ENCODE results near the gene CREB3L4. TPM values are rescaled to one million over a fixed set of nuclear protein-coding genes. Genes with fewer than 3 reads are reported as not detected.
A peak's percentile ranks its signal among the peaks of the same experiment; 100 is the strongest.

Gene CREB3L4
- polyA plus RNA-seq, 1 donor (not counting 4 experiments of a cell fraction or from before 2014, with no cell fraction given) = 6.0 TPM

GRCh38 chr1:153922972-153923925 lies 44.5 kb upstream of the CREB3L4 start, which contains the start of gene GATAD2B:
Gene GATAD2B (minus strand): TSS chr1:153922972. CDS start chr1:153828347, 94,625 bp downstream.
- H3K27me3 ChIP-seq (ENCODE audit: control insufficient read depth, extremely low read depth, insufficient read depth, low read length) = no peaks in the 10 kb centered on the region
- peaks cover 0 to 3% of the 10 kb centered on the region in 2 experiments for H3K36me3 ChIP-seq (ENCODE audit: control insufficient read depth in 2 of 2, extremely low read depth in 1 of 2, insufficient read depth in 2 of 2, low read length in 2 of 2)
- dilution Hi-C loops (cut with MboI; ENCODE audit: extremely low pct_ligation_motif_present, low sequenced_read_pairs) = no loop called here

GRCh38 chr1:153926405-153926804 lies 41.3 kb upstream of the CREB3L4 start:
- Histone ChIP-seq H3K9me3 (ENCODE audit: control insufficient read depth, low read depth, low read length) (no peaks in the 10 kb centered on the region), H4K20me1 (ENCODE audit: control insufficient read depth, extremely low read depth, insufficient read depth, low read length) (no peaks in the 10 kb centered on the region), H3K36me3 (ENCODE audit: control insufficient read depth in 2 of 2, extremely low read depth in 1 of 2, insufficient read depth in 2 of 2, low read length in 2 of 2) (peaks cover 0 to 8% of the 10 kb centered on the region in 2 experiments), H3K79me2 (ENCODE audit: control insufficient read depth, insufficient read depth, low read length) (peaks cover 8% of the 10 kb centered on the region), H3K9ac (ENCODE audit: control insufficient read depth, extremely low read depth, insufficient read depth, low read length) (no peak overlapping the region), H2AFZ (ENCODE audit: control insufficient read depth, low read length) (no peak overlapping the region), H3K4me3 (ENCODE audit: control insufficient read depth in 2 of 3, extremely low read depth in 1 of 3, insufficient read depth in 2 of 3, low read depth in 1 of 3, low read length in 3 of 3) (no peak overlapping the region), H3K4me2 (ENCODE audit: control insufficient read depth, extremely low read depth, insufficient read depth, low read depth, low read length) (no peak overlapping the region), H3K27me3 (ENCODE audit: control insufficient read depth, extremely low read depth, insufficient read depth, low read length) (no peaks in the 10 kb centered on the region), H3K4me1 (ENCODE audit: control insufficient read depth, extremely low read depth, insufficient read depth, low read length) (peaks cover 8% of the 10 kb centered on the region), H3K9me1 (ENCODE audit: control insufficient read depth, extremely low read depth, insufficient read depth, low read length) (no peaks in the 10 kb centered on the region), H3K27ac (ENCODE audit: control insufficient read depth, insufficient read depth, low read length) (no peak overlapping the region)
- dilution Hi-C loops (cut with MboI; ENCODE audit: extremely low pct_ligation_motif_present, low sequenced_read_pairs) = no loop called here
- DNase-seq (ENCODE audit: low read depth, low spot score) (no peak), FAIRE-seq (no peak)
- TF ChIP-seq EZH2 (IDR thresholded peaks at IDR 0.05; ENCODE audit: low read length) (no peak), CTCF (optimal IDR thresholded peaks at IDR 0.05 in 1 of 3, IDR thresholded peaks at IDR 0.05 in 1 of 3, conservative IDR thresholded peaks at IDR 0.05 in 1 of 3; ENCODE audit: extremely low read depth in 1 of 3, insufficient read depth in 2 of 3, low read length in 3 of 3) (no peak)

More at GRCh38 chr1:153922972-153923925, 44.5 kb upstream of the CREB3L4 start, which contains the start of gene GATAD2B:
- FAIRE-seq (no peak), DNase-seq (ENCODE audit: low read depth, low spot score) (peak; percentile 98)
- Histone ChIP-seq H2AFZ (ENCODE audit: control insufficient read depth, low read length) (peak within 1 kb of the TSS; percentile 98), H4K20me1 (ENCODE audit: control insufficient read depth, extremely low read depth, insufficient read depth, low read length) (peaks cover 10% of the 10 kb centered on the region), H3K4me2 (ENCODE audit: control insufficient read depth, extremely low read depth, insufficient read depth, low read depth, low read length) (peak within 1 kb of the TSS; percentile 99), H3K9me3 (ENCODE audit: control insufficient read depth, low read depth, low read length) (no peaks in the 10 kb centered on the region), H3K9me1 (ENCODE audit: control insufficient read depth, extremely low read depth, insufficient read depth, low read length) (no peaks in the 10 kb centered on the region), H3K79me2 (ENCODE audit: control insufficient read depth, insufficient read depth, low read length) (peaks cover 39% of the 10 kb centered on the region), H3K4me1 (ENCODE audit: control insufficient read depth, extremely low read depth, insufficient read depth, low read length) (peaks cover 22% of the 10 kb centered on the region), H3K27ac (ENCODE audit: control insufficient read depth, insufficient read depth, low read length) (peak within 1 kb of the TSS; percentile 83), H3K9ac (ENCODE audit: control insufficient read depth, extremely low read depth, insufficient read depth, low read length) (peak within 1 kb of the TSS; percentile 87), H3K4me3 (ENCODE audit: control insufficient read depth in 2 of 3, extremely low read depth in 1 of 3, insufficient read depth in 2 of 3, low read depth in 1 of 3, low read length in 3 of 3) (peak within 1 kb of the TSS; percentile 56 to 92 (median 86))
- no peak for TF ChIP-seq CTCF (optimal IDR thresholded peaks at IDR 0.05 in 1 of 3, IDR thresholded peaks at IDR 0.05 in 1 of 3, conservative IDR thresholded peaks at IDR 0.05 in 1 of 3; ENCODE audit: extremely low read depth in 1 of 3, insufficient read depth in 2 of 3, low read length in 3 of 3)
- TF ChIP-seq EZH2 (IDR thresholded peaks at IDR 0.05; ENCODE audit: low read length) = no peak
